Measurements from ENCODE around the gene VPS35L. TPM values are rescaled to one million over a fixed set of nuclear protein-coding genes. Genes with fewer than 3 reads are reported as not detected.

VPS35L gene
- total and polyA plus RNA-seq, 2 of the 13 experiments (the other 11 are each of a cell fraction or from before 2014, with no cell fraction given) = 1.4 to 1.6 TPM

DNA sequence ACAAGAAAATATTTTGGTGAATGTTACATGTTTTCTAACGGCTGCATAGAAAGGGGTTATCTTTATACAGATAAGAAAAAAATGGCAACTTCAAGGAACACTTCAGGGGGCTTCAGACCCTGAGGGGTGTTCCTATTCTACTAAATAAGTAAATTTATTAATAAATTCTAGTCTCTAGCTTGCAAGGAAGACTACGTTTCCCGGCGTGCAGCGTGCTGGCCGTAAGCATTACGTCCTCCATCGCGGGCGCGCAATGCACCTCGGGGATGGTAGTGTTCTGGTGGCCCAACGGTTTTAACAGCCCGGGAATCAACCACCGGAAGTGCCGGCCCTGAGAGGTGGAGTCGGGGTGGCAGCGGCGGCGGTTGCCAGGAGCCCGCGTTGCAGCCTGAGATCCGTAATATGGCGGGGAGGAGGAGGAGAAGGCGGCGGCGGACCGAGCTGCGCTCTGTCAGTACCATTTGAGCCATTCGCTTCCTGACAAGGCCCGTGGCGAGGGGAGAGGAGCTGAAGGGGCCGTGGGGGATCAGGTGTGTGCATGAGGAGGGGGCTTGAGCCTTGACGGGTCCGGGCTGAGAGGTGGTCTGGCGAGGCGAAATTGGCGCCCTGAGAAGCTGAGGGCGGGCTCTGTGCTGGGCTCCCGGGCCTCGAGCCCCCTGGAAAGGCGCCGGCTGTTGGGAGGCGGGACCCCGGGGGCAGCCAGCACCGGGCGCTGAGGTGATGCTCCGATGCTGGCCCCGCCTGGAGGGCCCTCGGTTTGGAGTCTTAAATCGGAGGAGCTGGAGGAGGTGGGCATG, 31.7 kb upstream of the VPS35L start, which contains the start of gene CCP110 (continued):
- TF ChIP-seq, protein P1, sequence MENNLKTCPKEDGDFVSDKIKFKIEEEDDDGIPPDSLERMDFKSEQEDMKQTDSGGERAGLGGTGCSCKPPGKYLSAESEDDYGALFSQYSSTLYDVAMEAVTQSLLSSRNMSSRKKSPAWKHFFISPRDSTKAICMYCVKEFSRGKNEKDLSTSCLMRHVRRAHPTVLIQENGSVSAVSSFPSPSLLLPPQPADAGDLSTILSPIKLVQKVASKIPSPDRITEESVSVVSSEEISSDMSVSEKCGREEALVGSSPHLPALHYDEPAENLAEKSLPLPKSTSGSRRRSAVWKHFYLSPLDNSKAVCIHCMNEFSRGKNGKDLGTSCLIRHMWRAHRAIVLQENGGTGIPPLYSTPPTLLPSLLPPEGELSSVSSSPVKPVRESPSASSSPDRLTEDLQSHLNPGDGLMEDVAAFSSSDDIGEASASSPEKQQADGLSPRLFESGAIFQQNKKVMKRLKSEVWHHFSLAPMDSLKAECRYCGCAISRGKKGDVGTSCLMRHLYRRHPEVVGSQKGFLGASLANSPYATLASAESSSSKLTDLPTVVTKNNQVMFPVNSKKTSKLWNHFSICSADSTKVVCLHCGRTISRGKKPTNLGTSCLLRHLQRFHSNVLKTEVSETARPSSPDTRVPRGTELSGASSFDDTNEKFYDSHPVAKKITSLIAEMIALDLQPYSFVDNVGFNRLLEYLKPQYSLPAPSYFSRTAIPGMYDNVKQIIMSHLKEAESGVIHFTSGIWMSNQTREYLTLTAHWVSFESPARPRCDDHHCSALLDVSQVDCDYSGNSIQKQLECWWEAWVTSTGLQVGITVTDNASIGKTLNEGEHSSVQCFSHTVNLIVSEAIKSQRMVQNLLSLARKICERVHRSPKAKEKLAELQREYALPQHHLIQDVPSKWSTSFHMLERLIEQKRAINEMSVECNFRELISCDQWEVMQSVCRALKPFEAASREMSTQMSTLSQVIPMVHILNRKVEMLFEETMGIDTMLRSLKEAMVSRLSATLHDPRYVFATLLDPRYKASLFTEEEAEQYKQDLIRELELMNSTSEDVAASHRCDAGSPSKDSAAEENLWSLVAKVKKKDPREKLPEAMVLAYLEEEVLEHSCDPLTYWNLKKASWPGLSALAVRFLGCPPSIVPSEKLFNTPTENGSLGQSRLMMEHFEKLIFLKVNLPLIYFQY (CRISPR knock-in tag; IDR thresholded peaks at IDR 0.05; ENCODE audit: borderline replicate concordance) = peak; percentile 65; the same call in 1 of the 2 replicates
- TF ChIP-seq ZNF891 (CRISPR knock-in tag; IDR thresholded peaks at IDR 0.05) (peak; percentile 91; the same call in 1 of the 2 replicates), ERF (CRISPR knock-in tag; IDR thresholded peaks at IDR 0.05) (peak; percentile 93), ZKSCAN5 (CRISPR knock-in tag; IDR thresholded peaks at IDR 0.05) (0 out of 2 replicates have a peak, but pooled peaks have one; percentile 7), NR3C1 (CRISPR knock-in tag; IDR thresholded peaks at IDR 0.05) (no peak), HES4 (CRISPR knock-in tag; IDR thresholded peaks at IDR 0.05; ENCODE audit: borderline replicate concordance) (peak; percentile 90), SRY (CRISPR knock-in tag; IDR thresholded peaks at IDR 0.05) (0 out of 2 replicates have a peak, but pooled peaks have one; percentile 73), ZNF282 (IDR thresholded peaks at IDR 0.05; ENCODE audit: partially characterized antibody) (no peak), ZNF652 (CRISPR knock-in tag; IDR thresholded peaks at IDR 0.05; ENCODE audit: borderline replicate concordance, low read depth) (no peak; the same call in 1 of the 2 replicates), ZNF468 (CRISPR knock-in tag; IDR thresholded peaks at IDR 0.05) (no peak), SALL2 (CRISPR knock-in tag; IDR thresholded peaks at IDR 0.05) (peak; percentile 19; the same call in 1 of the 2 replicates), ZNF101 (CRISPR knock-in tag; IDR thresholded peaks at IDR 0.05; ENCODE audit: borderline replicate concordance, low read depth) (0 out of 2 replicates have a peak, but pooled peaks have one; percentile 64), ZNF264 (CRISPR knock-in tag; IDR thresholded peaks at IDR 0.05) (no peak), ZNF674 (CRISPR knock-in tag; IDR thresholded peaks at IDR 0.05; ENCODE audit: low read depth) (no peak)
- TF ChIP-seq, protein P2, sequence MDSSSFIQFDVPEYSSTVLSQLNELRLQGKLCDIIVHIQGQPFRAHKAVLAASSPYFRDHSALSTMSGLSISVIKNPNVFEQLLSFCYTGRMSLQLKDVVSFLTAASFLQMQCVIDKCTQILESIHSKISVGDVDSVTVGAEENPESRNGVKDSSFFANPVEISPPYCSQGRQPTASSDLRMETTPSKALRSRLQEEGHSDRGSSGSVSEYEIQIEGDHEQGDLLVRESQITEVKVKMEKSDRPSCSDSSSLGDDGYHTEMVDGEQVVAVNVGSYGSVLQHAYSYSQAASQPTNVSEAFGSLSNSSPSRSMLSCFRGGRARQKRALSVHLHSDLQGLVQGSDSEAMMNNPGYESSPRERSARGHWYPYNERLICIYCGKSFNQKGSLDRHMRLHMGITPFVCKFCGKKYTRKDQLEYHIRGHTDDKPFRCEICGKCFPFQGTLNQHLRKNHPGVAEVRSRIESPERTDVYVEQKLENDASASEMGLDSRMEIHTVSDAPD (CRISPR knock-in tag; IDR thresholded peaks at IDR 0.05) = peak; percentile 86; the same call in 1 of the 2 replicates

Data from HepG2 (cell line).